ENCODE measurements around the gene GFAP. TPM values are rescaled to one million over a fixed set of nuclear protein-coding genes. Genes with fewer than 3 reads are reported as not detected.

The GFAP gene
- total and polyA plus RNA-seq, 3 experiments from 2014 or later: not detected

- peaks cover 64% of the 10 kb centered on the region for H3K36me3 ChIP-seq (ENCODE audit: insufficient read depth, low read length)
- H3K4me3 Mint-ChIP-seq: no peak overlapping the region
- no peak for DNase-seq
- no peak overlapping the region for H3K27ac ChIP-seq (ENCODE audit: low read depth, low read length)
- H3K4me3 ChIP-seq (ENCODE audit: low read length): no peak overlapping the region
- H3K36me3 Mint-ChIP-seq: peaks cover 15 to 62% (median 24%) of the 10 kb centered on the region in 3 donors
- CTCF ChIA-PET: interaction anchor here (2.9 kb wide), 1 partner anchor 20 kb away, joined by 9 read pairs; no protein-coding TSS in a partner anchor
- no peaks in the 10 kb centered on the region for H3K9me3 ChIP-seq (ENCODE audit: low read length)
- no peaks in the 10 kb centered on the region for H3K27me3 ChIP-seq (ENCODE audit: insufficient read depth, low read length, poor library complexity, severe bottlenecking)
- H3K27me3 Mint-ChIP-seq: no peaks in the 10 kb centered on the region
- H3K27ac Mint-ChIP-seq: no peak overlapping the region
- POLR2A ChIA-PET: interaction anchor here (0.5 kb wide), 1 partner anchor 904 kb away, joined by 4 read pairs; no protein-coding TSS in a partner anchor
- no peaks in the 10 kb centered on the region for H3K9me3 Mint-ChIP-seq
- H3K4me1 Mint-ChIP-seq: peaks cover 0 to 10% (median 0%) of the 10 kb centered on the region in 3 donors
- peaks cover 31% of the 10 kb centered on the region for H3K4me1 ChIP-seq (ENCODE audit: insufficient read depth, low read length)
These were observed 30.4 kb downstream of the GFAP start for GRCh38 chr17:44884941-44885340.

GRCh38 chr17:44881145-44881544 is 34.2 kb downstream of the GFAP start:
- CTCF ChIA-PET: interaction anchor here (1.4 to 1.9 kb wide), 2 partner anchors 12 to 106 kb away, joined by 3 to 4 read pairs; no protein-coding TSS in a partner anchor
- H3K27ac ChIP-seq (ENCODE audit: low read depth, low read length): no peak overlapping the region
- Mint-ChIP-seq H3K36me3 (peaks cover 19 to 83% (median 27%) of the 10 kb centered on the region in 3 donors), H3K4me1 (peaks cover 0 to 4% (median 3%) of the 10 kb centered on the region in 3 donors), H3K27ac (no peak overlapping the region), H3K27me3 (no peaks in the 10 kb centered on the region), H3K4me3 (no peak overlapping the region), H3K9me3 (no peaks in the 10 kb centered on the region)
- POLR2A ChIA-PET: no interaction called here
- no peaks in the 10 kb centered on the region for H3K9me3 ChIP-seq (ENCODE audit: low read length)
- no peaks in the 10 kb centered on the region for H3K4me1 ChIP-seq (ENCODE audit: insufficient read depth, low read length)
- no peak overlapping the region for H3K4me3 ChIP-seq (ENCODE audit: low read length)
- no peak for DNase-seq
- peaks cover 78% of the 10 kb centered on the region for H3K36me3 ChIP-seq (ENCODE audit: insufficient read depth, low read length)
- H3K27me3 ChIP-seq (ENCODE audit: insufficient read depth, low read length, poor library complexity, severe bottlenecking): no peaks in the 10 kb centered on the region

- H3K4me1 ChIP-seq (ENCODE audit: insufficient read depth, low read length): no peaks in the 10 kb centered on the region
- Mint-ChIP-seq H3K4me3 (no peak overlapping the region), H3K27ac (no peak overlapping the region), H3K4me1 (peaks cover 0 to 4% (median 3%) of the 10 kb centered on the region in 3 donors), H3K27me3 (no peaks in the 10 kb centered on the region), H3K36me3 (peaks cover 19 to 85% (median 30%) of the 10 kb centered on the region in 3 donors), H3K9me3 (no peaks in the 10 kb centered on the region)
- no peak overlapping the region for H3K4me3 ChIP-seq (ENCODE audit: low read length)
- no peak overlapping the region for H3K27ac ChIP-seq (ENCODE audit: low read depth, low read length)
- no peaks in the 10 kb centered on the region for H3K27me3 ChIP-seq (ENCODE audit: insufficient read depth, low read length, poor library complexity, severe bottlenecking)
- peaks cover 74% of the 10 kb centered on the region for H3K36me3 ChIP-seq (ENCODE audit: insufficient read depth, low read length)
- ChIA-PET CTCF (interaction anchor here (1.9 kb wide), 1 partner anchor 105 kb away, joined by 4 read pairs; no protein-coding TSS in a partner anchor), POLR2A (no interaction called here)
- H3K9me3 ChIP-seq (ENCODE audit: low read length): no peaks in the 10 kb centered on the region
- DNase-seq: no peak
These were observed 35.2 kb downstream of the GFAP start for GRCh38 chr17:44880062-44880461.

GRCh38 chr17:44879376-44879775 is 35.9 kb downstream of the GFAP start:
- H3K4me3 Mint-ChIP-seq: no peak overlapping the region
- peaks cover 0 to 4% (median 3%) of the 10 kb centered on the region in 3 donors for H3K4me1 Mint-ChIP-seq
- DNase-seq: no peak
- H3K27ac Mint-ChIP-seq: peak overlapping the region in 1 of 8 donors; percentile 76
- ChIA-PET POLR2A (interaction anchor here (0.7 kb wide), 1 partner anchor 19 kb away, joined by 3 read pairs; no protein-coding TSS in a partner anchor), CTCF (interaction anchor here (1.0 to 3.0 kb wide), 2 partner anchors 14 to 105 kb away, joined by 3 to 17 read pairs; no protein-coding TSS in a partner anchor)
- H3K9me3 Mint-ChIP-seq: no peaks in the 10 kb centered on the region
- no peaks in the 10 kb centered on the region for H3K27me3 Mint-ChIP-seq
- Histone ChIP-seq H3K27me3 (ENCODE audit: insufficient read depth, low read length, poor library complexity, severe bottlenecking) (no peaks in the 10 kb centered on the region), H3K36me3 (ENCODE audit: insufficient read depth, low read length) (peaks cover 72% of the 10 kb centered on the region), H3K4me3 (ENCODE audit: low read length) (no peak overlapping the region), H3K4me1 (ENCODE audit: insufficient read depth, low read length) (no peaks in the 10 kb centered on the region), H3K27ac (ENCODE audit: low read depth, low read length) (no peak overlapping the region), H3K9me3 (ENCODE audit: low read length) (no peaks in the 10 kb centered on the region)
- peaks cover 20 to 83% (median 27%) of the 10 kb centered on the region in 3 donors for H3K36me3 Mint-ChIP-seq

- CTCF ChIA-PET: interaction anchor here (1.0 to 3.0 kb wide), 2 partner anchors 13 to 104 kb away, joined by 3 to 17 read pairs; no protein-coding TSS in a partner anchor
- peaks cover 72% of the 10 kb centered on the region for H3K36me3 ChIP-seq (ENCODE audit: insufficient read depth, low read length)
- Mint-ChIP-seq H3K27ac (peak overlapping the region in 2 of 8 donors; percentile 2 to 65), H3K4me1 (peaks cover 0 to 4% (median 3%) of the 10 kb centered on the region in 3 donors), H3K36me3 (peaks cover 23 to 85% (median 29%) of the 10 kb centered on the region in 3 donors), H3K4me3 (no peak overlapping the region), H3K27me3 (no peaks in the 10 kb centered on the region), H3K9me3 (no peaks in the 10 kb centered on the region)
- H3K27ac ChIP-seq (ENCODE audit: low read depth, low read length): no peak overlapping the region
- no peaks in the 10 kb centered on the region for H3K27me3 ChIP-seq (ENCODE audit: insufficient read depth, low read length, poor library complexity, severe bottlenecking)
- no peak overlapping the region for H3K4me3 ChIP-seq (ENCODE audit: low read length)
- POLR2A ChIA-PET: no interaction called here
- H3K4me1 ChIP-seq (ENCODE audit: insufficient read depth, low read length): no peaks in the 10 kb centered on the region
- H3K9me3 ChIP-seq (ENCODE audit: low read length): no peaks in the 10 kb centered on the region
- peak in 1 of 5 donors; percentile 13 for DNase-seq
These were observed 36.6 kb downstream of the GFAP start for GRCh38 chr17:44878627-44879221.

GRCh38 chr17:44877121-44877520 is 38.2 kb downstream of the GFAP start:
- POLR2A ChIA-PET: no interaction called here
- Histone ChIP-seq H3K27ac (ENCODE audit: low read depth, low read length) (no peak overlapping the region), H3K27me3 (ENCODE audit: insufficient read depth, low read length, poor library complexity, severe bottlenecking) (no peaks in the 10 kb centered on the region), H3K4me3 (ENCODE audit: low read length) (no peak overlapping the region), H3K9me3 (ENCODE audit: low read length) (no peaks in the 10 kb centered on the region), H3K36me3 (ENCODE audit: insufficient read depth, low read length) (peaks cover 69% of the 10 kb centered on the region), H3K4me1 (ENCODE audit: insufficient read depth, low read length) (no peaks in the 10 kb centered on the region)
- DNase-seq: no peak
- Mint-ChIP-seq H3K36me3 (peaks cover 12 to 83% (median 21%) of the 10 kb centered on the region in 3 donors), H3K27me3 (no peaks in the 10 kb centered on the region), H3K4me1 (peaks cover 0 to 3% (median 2%) of the 10 kb centered on the region in 3 donors), H3K9me3 (no peaks in the 10 kb centered on the region), H3K27ac (no peak overlapping the region), H3K4me3 (no peak overlapping the region)
- CTCF ChIA-PET: interaction anchor here (0.7 to 3.0 kb wide), 5 partner anchors 10 to 344 kb away, joined by 3 to 17 read pairs (median 5); no protein-coding TSS in a partner anchor

GRCh38 chr17:44875761-44876160 is 39.5 kb downstream of the GFAP start:
- Histone ChIP-seq H3K4me1 (ENCODE audit: insufficient read depth, low read length) (no peaks in the 10 kb centered on the region), H3K27me3 (ENCODE audit: insufficient read depth, low read length, poor library complexity, severe bottlenecking) (no peaks in the 10 kb centered on the region), H3K4me3 (ENCODE audit: low read length) (no peak overlapping the region), H3K9me3 (ENCODE audit: low read length) (no peaks in the 10 kb centered on the region), H3K27ac (ENCODE audit: low read depth, low read length) (no peak overlapping the region), H3K36me3 (ENCODE audit: insufficient read depth, low read length) (peaks cover 65% of the 10 kb centered on the region)
- Mint-ChIP-seq H3K4me3 (no peak overlapping the region), H3K4me1 (peaks cover 0 to 3% (median 2%) of the 10 kb centered on the region in 3 donors), H3K36me3 (peaks cover 12 to 80% (median 27%) of the 10 kb centered on the region in 3 donors), H3K27ac (no peak overlapping the region), H3K9me3 (no peaks in the 10 kb centered on the region), H3K27me3 (no peaks in the 10 kb centered on the region)
- POLR2A ChIA-PET: no interaction called here
- CTCF ChIA-PET: no interaction called here
- DNase-seq: no peak

GRCh38 chr17:44872131-44872768 is 43.0 kb downstream of the GFAP start:
- H3K27me3 ChIP-seq (ENCODE audit: insufficient read depth, low read length, poor library complexity, severe bottlenecking): no peaks in the 10 kb centered on the region
- H3K27ac Mint-ChIP-seq: peak overlapping the region in 1 of 8 donors; percentile 32
- H3K9me3 Mint-ChIP-seq: no peaks in the 10 kb centered on the region
- ChIA-PET POLR2A (no interaction called here), CTCF (no interaction called here)
- H3K4me1 Mint-ChIP-seq: no peaks in the 10 kb centered on the region
- peaks cover 4 to 81% (median 28%) of the 10 kb centered on the region in 3 donors for H3K36me3 Mint-ChIP-seq
- H3K4me3 Mint-ChIP-seq: no peak overlapping the region
- H3K36me3 ChIP-seq (ENCODE audit: insufficient read depth, low read length): peaks cover 65% of the 10 kb centered on the region
- H3K9me3 ChIP-seq (ENCODE audit: low read length): no peaks in the 10 kb centered on the region
- H3K27ac ChIP-seq (ENCODE audit: low read depth, low read length): no peak overlapping the region
- no peaks in the 10 kb centered on the region for H3K4me1 ChIP-seq (ENCODE audit: insufficient read depth, low read length)
- H3K4me3 ChIP-seq (ENCODE audit: low read length): no peak overlapping the region
- no peaks in the 10 kb centered on the region for H3K27me3 Mint-ChIP-seq
- DNase-seq: no peak
